IPS-18a (cell line): ENCODE results near the gene DLGAP1.

Experiments
- H3K27ac ChIP-seq: one replicate; pipeline ENCODE4 v1.5.1; 2013; ENCODE audit warnings: low read length
- H3K27me3 ChIP-seq: one replicate; pipeline ENCODE4 v1.6.1; 2013; ENCODE audit warnings: mild to moderate bottlenecking, low read length; ENCODE audit not compliant: control insufficient read depth, insufficient read depth
- H3K36me3 ChIP-seq: one replicate; pipeline ENCODE4 v1.6.1; 2013; ENCODE audit warnings: low read depth, low read length; ENCODE audit not compliant: control insufficient read depth
- H3K4me1 ChIP-seq: one replicate; pipeline ENCODE4 v1.6.1; 2013; ENCODE audit warnings: low read depth, low read length; ENCODE audit not compliant: control insufficient read depth
- H3K4me3 ChIP-seq: one replicate; pipeline ENCODE4 v1.5.1; 2013; ENCODE audit warnings: low read length
- H3K9ac ChIP-seq: one replicate; pipeline ENCODE4 v1.6.1; 2013; ENCODE audit warnings: mild to moderate bottlenecking, low read length, moderate library complexity
- H3K9me3 ChIP-seq: one replicate; pipeline ENCODE4 v1.6.1; 2013; ENCODE audit warnings: low read depth, low read length; ENCODE audit not compliant: control insufficient read depth

DLGAP1 gene

GRCh38 chr18:4106407-4107033 lies 348.6 kb downstream of the DLGAP1 start:
- H3K36me3 ChIP-seq: no peaks in the 10 kb centered on the region
- H3K4me3 ChIP-seq: no peak overlapping the region
- no peak overlapping the region for H3K9ac ChIP-seq
- no peaks in the 10 kb centered on the region for H3K9me3 ChIP-seq
- peaks cover 16% of the 10 kb centered on the region for H3K4me1 ChIP-seq
- H3K27ac ChIP-seq: peak overlapping the region; percentile 54
- H3K27me3 ChIP-seq: no peaks in the 10 kb centered on the region

GRCh38 chr18:4102901-4103300 lies 352.2 kb downstream of the DLGAP1 start:
- Histone ChIP-seq H3K27me3 (no peaks in the 10 kb centered on the region), H3K9ac (no peak overlapping the region), H3K27ac (no peak overlapping the region), H3K4me3 (no peak overlapping the region), H3K36me3 (no peaks in the 10 kb centered on the region), H3K9me3 (no peaks in the 10 kb centered on the region), H3K4me1 (peaks cover 14% of the 10 kb centered on the region)

GRCh38 chr18:4101009-4101408 lies 354.1 kb downstream of the DLGAP1 start:
- Histone ChIP-seq H3K36me3 (no peaks in the 10 kb centered on the region), H3K9ac (no peak overlapping the region), H3K4me3 (no peak overlapping the region), H3K9me3 (no peaks in the 10 kb centered on the region), H3K27me3 (no peaks in the 10 kb centered on the region), H3K4me1 (no peaks in the 10 kb centered on the region), H3K27ac (no peak overlapping the region)

- Histone ChIP-seq H3K9ac (no peak overlapping the region), H3K4me1 (peaks cover 13% of the 10 kb centered on the region), H3K9me3 (no peaks in the 10 kb centered on the region), H3K27ac (no peak overlapping the region), H3K4me3 (no peak overlapping the region), H3K27me3 (no peaks in the 10 kb centered on the region), H3K36me3 (no peaks in the 10 kb centered on the region)
These were observed 358.6 kb downstream of the DLGAP1 start for GRCh38 chr18:4096486-4096885.

- H3K27ac ChIP-seq: no peak overlapping the region
- no peaks in the 10 kb centered on the region for H3K36me3 ChIP-seq
These were observed 361.4 kb downstream of the DLGAP1 start for GRCh38 chr18:4093676-4094075.

GRCh38 chr18:4084382-4084900 lies 370.7 kb downstream of the DLGAP1 start:
- H3K27ac ChIP-seq: no peak overlapping the region
- H3K9me3 ChIP-seq: peaks cover 3% of the 10 kb centered on the region
- no peak overlapping the region for H3K4me3 ChIP-seq
- no peak overlapping the region for H3K9ac ChIP-seq
- no peaks in the 10 kb centered on the region for H3K36me3 ChIP-seq
- no peaks in the 10 kb centered on the region for H3K27me3 ChIP-seq
- peaks cover 22% of the 10 kb centered on the region for H3K4me1 ChIP-seq

More at GRCh38 chr18:4093676-4094075, 361.4 kb downstream of the DLGAP1 start:
- H3K4me1 ChIP-seq: peaks cover 13% of the 10 kb centered on the region
- no peak overlapping the region for H3K4me3 ChIP-seq
- peaks cover 4% of the 10 kb centered on the region for H3K9me3 ChIP-seq
- no peak overlapping the region for H3K9ac ChIP-seq
- no peaks in the 10 kb centered on the region for H3K27me3 ChIP-seq

- H3K4me1 ChIP-seq: peaks cover 15% of the 10 kb centered on the region
- H3K36me3 ChIP-seq: no peaks in the 10 kb centered on the region
- H3K9me3 ChIP-seq: peaks cover 3% of the 10 kb centered on the region
- H3K9ac ChIP-seq: no peak overlapping the region
- H3K27me3 ChIP-seq: no peaks in the 10 kb centered on the region
- no peak overlapping the region for H3K4me3 ChIP-seq
- no peak overlapping the region for H3K27ac ChIP-seq
These were observed 376.9 kb downstream of the DLGAP1 start for GRCh38 chr18:4078246-4078645.

GRCh38 chr18:4077721-4078120 lies 377.4 kb downstream of the DLGAP1 start:
- H3K4me3 ChIP-seq: no peak overlapping the region
- no peak overlapping the region for H3K9ac ChIP-seq

GRCh38 chr18:4077204-4077603 lies 377.9 kb downstream of the DLGAP1 start:
- no peak overlapping the region for H3K27ac ChIP-seq
- H3K9ac ChIP-seq: no peak overlapping the region
- H3K27me3 ChIP-seq: no peaks in the 10 kb centered on the region
- H3K9me3 ChIP-seq: no peaks in the 10 kb centered on the region
- no peaks in the 10 kb centered on the region for H3K36me3 ChIP-seq
- no peak overlapping the region for H3K4me3 ChIP-seq
- peaks cover 15% of the 10 kb centered on the region for H3K4me1 ChIP-seq

More at GRCh38 chr18:4077721-4078120, 377.4 kb downstream of the DLGAP1 start:
- H3K36me3 ChIP-seq: no peaks in the 10 kb centered on the region
- peaks cover 3% of the 10 kb centered on the region for H3K9me3 ChIP-seq
- H3K27ac ChIP-seq: no peak overlapping the region
- no peaks in the 10 kb centered on the region for H3K27me3 ChIP-seq
- peaks cover 15% of the 10 kb centered on the region for H3K4me1 ChIP-seq

- Histone ChIP-seq H3K27me3 (no peaks in the 10 kb centered on the region), H3K27ac (no peak overlapping the region), H3K9me3 (no peaks in the 10 kb centered on the region), H3K9ac (no peak overlapping the region), H3K4me1 (peaks cover 15% of the 10 kb centered on the region), H3K4me3 (no peak overlapping the region), H3K36me3 (no peaks in the 10 kb centered on the region)
These were observed 380.5 kb downstream of the DLGAP1 start for GRCh38 chr18:4074647-4075046.

GRCh38 chr18:4069183-4069582 lies 385.9 kb downstream of the DLGAP1 start:
- H3K27me3 ChIP-seq: no peaks in the 10 kb centered on the region
- no peak overlapping the region for H3K4me3 ChIP-seq
- H3K27ac ChIP-seq: no peak overlapping the region
- H3K36me3 ChIP-seq: no peaks in the 10 kb centered on the region
- H3K9ac ChIP-seq: no peak overlapping the region
- peaks cover 14% of the 10 kb centered on the region for H3K9me3 ChIP-seq
- no peaks in the 10 kb centered on the region for H3K4me1 ChIP-seq

- Histone ChIP-seq H3K27me3 (no peaks in the 10 kb centered on the region), H3K27ac (no peak overlapping the region), H3K9me3 (peaks cover 18% of the 10 kb centered on the region), H3K4me1 (no peaks in the 10 kb centered on the region), H3K4me3 (no peak overlapping the region), H3K9ac (no peak overlapping the region), H3K36me3 (no peaks in the 10 kb centered on the region)
These were observed 386.5 kb downstream of the DLGAP1 start for GRCh38 chr18:4068552-4069158.
